Mucosa of rectum (tissue), 2 donors: ENCODE results near the gene BCL11A.

Experiments
- H3K27ac ChIP-seq, 2 donors: one replicate each; pipeline ENCODE4 v1.7.0; 2013; ENCODE audit warnings: inconsistent platforms in 2 of 2, low read depth in 2 of 2, low read length in 2 of 2
- H3K27me3 ChIP-seq, 2 donors: one replicate each; pipeline ENCODE4 v1.7.0; 2013; ENCODE audit warnings: low read length in 2 of 2; ENCODE audit not compliant: control insufficient read depth in 2 of 2, insufficient read depth in 2 of 2
- H3K36me3 ChIP-seq, 2 donors: one replicate each; pipeline ENCODE4 v1.7.0; 2013; ENCODE audit warnings: low read length in 2 of 2; ENCODE audit not compliant: control insufficient read depth in 2 of 2, insufficient read depth in 2 of 2
- H3K4me1 ChIP-seq, 2 donors: one replicate each; pipeline ENCODE4 v1.7.0; 2013; ENCODE audit warnings: low read length in 2 of 2, mild to moderate bottlenecking in 1 of 2; ENCODE audit not compliant: control insufficient read depth in 2 of 2, insufficient read depth in 2 of 2
- H3K4me3 ChIP-seq, 2 donors: one replicate each; pipeline ENCODE4 v1.7.0; 2013; ENCODE audit warnings: low read length in 2 of 2
- H3K9ac ChIP-seq, 2 donors: one replicate each; pipeline ENCODE4 v1.7.0; 2013; ENCODE audit warnings: low read length in 2 of 2, low read depth in 1 of 2, mild to moderate bottlenecking in 1 of 2
- H3K9me3 ChIP-seq, 2 donors: one replicate each; pipeline ENCODE4 v1.7.0; 2013; ENCODE audit warnings: low read length in 2 of 2; ENCODE audit not compliant: control insufficient read depth in 2 of 2
- donor health status: healthy.
- donor health status: Normal muscosa, but diverticular disease.

BCL11A gene

GRCh38 chr2:60553495-60554073 is at the start of gene BCL11A:
TSS of gene BCL11A (minus strand) at chr2:60553654. CDS start at chr2:60553270, 384 bp downstream.
- Histone ChIP-seq H3K4me1 (peaks cover 6 to 18% of the 10 kb centered on the region in 2 donors), H3K9ac (peak within 1 kb of the TSS; percentile 68 to 83), H3K36me3 (no peaks in the 10 kb centered on the region), H3K4me3 (peak within 1 kb of the TSS; percentile 78 to 82), H3K27me3 (no peaks in the 10 kb centered on the region), H3K9me3 (no peaks in the 10 kb centered on the region), H3K27ac (peak within 1 kb of the TSS; percentile 72 to 76)

GRCh38 chr2:60602828-60603532 is 49.5 kb upstream of the BCL11A start:
- Histone ChIP-seq H3K36me3 (no peaks in the 10 kb centered on the region), H3K4me3 (no peak overlapping the region), H3K27ac (no peak overlapping the region), H3K9ac (no peak overlapping the region), H3K4me1 (no peaks in the 10 kb centered on the region), H3K9me3 (no peaks in the 10 kb centered on the region), H3K27me3 (peaks cover 0 to under 1% of the 10 kb centered on the region in 2 donors)

GRCh38 chr2:60602388-60602787 is 48.9 kb upstream of the BCL11A start:
- H3K9me3 ChIP-seq = no peaks in the 10 kb centered on the region

GRCh38 chr2:60598271-60598670 is 44.8 kb upstream of the BCL11A start:
- no peak overlapping the region for H3K9ac ChIP-seq
- no peaks in the 10 kb centered on the region for H3K36me3 ChIP-seq
- H3K4me3 ChIP-seq = no peak overlapping the region
- no peak overlapping the region for H3K27ac ChIP-seq
- H3K27me3 ChIP-seq = peaks cover 0 to 1% of the 10 kb centered on the region in 2 donors
- no peaks in the 10 kb centered on the region for H3K9me3 ChIP-seq
- no peaks in the 10 kb centered on the region for H3K4me1 ChIP-seq

More at GRCh38 chr2:60602388-60602787, 48.9 kb upstream of the BCL11A start:
- Histone ChIP-seq H3K9ac (no peak overlapping the region), H3K27ac (no peak overlapping the region), H3K36me3 (no peaks in the 10 kb centered on the region), H3K4me3 (no peak overlapping the region), H3K27me3 (peaks cover 0 to 1% of the 10 kb centered on the region in 2 donors), H3K4me1 (no peaks in the 10 kb centered on the region)

- no peaks in the 10 kb centered on the region for H3K9me3 ChIP-seq
- peaks cover 0 to 1% of the 10 kb centered on the region in 2 donors for H3K27me3 ChIP-seq
- H3K4me1 ChIP-seq = no peaks in the 10 kb centered on the region
- H3K27ac ChIP-seq = no peak overlapping the region
- no peaks in the 10 kb centered on the region for H3K36me3 ChIP-seq
- no peak overlapping the region for H3K4me3 ChIP-seq
- no peak overlapping the region for H3K9ac ChIP-seq
Measured at GRCh38 chr2:60597346-60597745, 43.9 kb upstream of the BCL11A start.

- Histone ChIP-seq H3K9ac (no peak overlapping the region), H3K36me3 (no peaks in the 10 kb centered on the region), H3K27ac (no peak overlapping the region), H3K27me3 (peaks cover 0 to 1% of the 10 kb centered on the region in 2 donors), H3K9me3 (no peaks in the 10 kb centered on the region), H3K4me3 (no peak overlapping the region), H3K4me1 (no peaks in the 10 kb centered on the region)
Measured at GRCh38 chr2:60596411-60596810, 43.0 kb upstream of the BCL11A start.

- no peak overlapping the region for H3K9ac ChIP-seq
- H3K4me3 ChIP-seq = no peak overlapping the region
- H3K4me1 ChIP-seq = no peaks in the 10 kb centered on the region
- H3K36me3 ChIP-seq = no peaks in the 10 kb centered on the region
- no peak overlapping the region for H3K27ac ChIP-seq
- peaks cover 0 to 1% of the 10 kb centered on the region in 2 donors for H3K27me3 ChIP-seq
- H3K9me3 ChIP-seq = no peaks in the 10 kb centered on the region
Measured at GRCh38 chr2:60595953-60596352, 42.5 kb upstream of the BCL11A start.

- Histone ChIP-seq H3K9ac (no peak overlapping the region), H3K4me3 (no peak overlapping the region), H3K36me3 (no peaks in the 10 kb centered on the region), H3K27ac (no peak overlapping the region), H3K4me1 (no peaks in the 10 kb centered on the region), H3K9me3 (no peaks in the 10 kb centered on the region), H3K27me3 (no peaks in the 10 kb centered on the region)
Measured at GRCh38 chr2:60589104-60589503, 35.6 kb upstream of the BCL11A start.

GRCh38 chr2:60586081-60586480 is 32.6 kb upstream of the BCL11A start:
- Histone ChIP-seq H3K4me1 (peaks cover 0 to 4% of the 10 kb centered on the region in 2 donors), H3K36me3 (no peaks in the 10 kb centered on the region), H3K9ac (no peak overlapping the region), H3K9me3 (no peaks in the 10 kb centered on the region), H3K4me3 (no peak overlapping the region), H3K27ac (no peak overlapping the region), H3K27me3 (peaks cover 0 to 8% of the 10 kb centered on the region in 2 donors)

GRCh38 chr2:60585276-60585675 is 31.8 kb upstream of the BCL11A start:
- H3K36me3 ChIP-seq = no peaks in the 10 kb centered on the region
- no peaks in the 10 kb centered on the region for H3K9me3 ChIP-seq
- no peak overlapping the region for H3K9ac ChIP-seq
- H3K27ac ChIP-seq = no peak overlapping the region
- no peak overlapping the region for H3K4me3 ChIP-seq
- peaks cover 0 to 10% of the 10 kb centered on the region in 2 donors for H3K27me3 ChIP-seq
- H3K4me1 ChIP-seq = peaks cover 0 to 4% of the 10 kb centered on the region in 2 donors
